GM04504 (cell line): Measurements from ENCODE around the gene KLHL28.
A peak's percentile ranks its signal among the peaks of the same experiment; 100 is the strongest.
"Not testable (repeated sequence)": the region's sequence is repeated elsewhere in the genome, so short reads cannot be mapped to it uniquely, and the experiment has no call there.

Experiments used
- DNase-seq: peaks from one replicate; pipeline ENCODE4 v3.0.0-alpha.2; 2012; ENCODE audit warnings: low read depth

The KLHL28 gene

DNA sequence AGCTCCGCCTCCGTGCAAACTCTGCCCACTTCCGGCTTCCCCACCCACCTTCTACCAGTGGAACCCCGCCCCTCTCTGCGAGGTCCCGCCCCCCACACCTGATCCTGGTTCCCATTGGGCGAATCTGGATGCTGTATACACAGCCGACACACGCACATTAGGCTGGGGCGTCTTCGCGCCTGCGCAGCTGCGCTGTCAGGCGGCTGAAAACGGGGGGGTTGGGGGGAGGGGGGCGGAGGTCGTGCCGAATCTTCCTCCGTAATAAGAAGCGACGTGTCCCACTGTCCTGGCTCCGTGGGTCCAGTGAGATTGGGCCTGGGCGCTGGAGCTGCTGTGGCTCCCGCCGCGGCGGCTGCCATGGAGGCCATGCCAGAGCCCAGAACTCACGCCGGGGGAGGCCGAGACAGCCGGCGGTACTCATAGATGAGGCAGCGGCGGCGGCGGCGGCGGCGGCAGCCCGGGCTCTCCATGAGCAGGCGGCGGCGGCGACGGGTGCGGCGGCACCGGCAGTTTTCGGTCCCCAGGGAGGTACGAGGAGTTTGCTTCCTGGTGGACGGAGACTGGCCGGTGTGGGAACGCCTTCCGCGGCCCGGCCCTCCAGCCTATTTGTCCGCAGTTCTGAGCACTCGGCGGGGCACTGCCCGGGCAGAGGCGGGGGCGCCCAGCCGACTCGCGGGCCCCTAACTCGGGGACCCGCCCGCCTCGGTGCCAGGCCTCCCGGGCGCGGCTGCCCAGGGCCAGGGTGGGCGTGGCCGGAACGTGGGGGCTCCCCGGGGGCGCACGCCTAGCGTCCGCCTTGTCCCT lies 64.5 kb downstream of the KLHL28 start:
- DNase-seq = peak; percentile 92

DNA sequence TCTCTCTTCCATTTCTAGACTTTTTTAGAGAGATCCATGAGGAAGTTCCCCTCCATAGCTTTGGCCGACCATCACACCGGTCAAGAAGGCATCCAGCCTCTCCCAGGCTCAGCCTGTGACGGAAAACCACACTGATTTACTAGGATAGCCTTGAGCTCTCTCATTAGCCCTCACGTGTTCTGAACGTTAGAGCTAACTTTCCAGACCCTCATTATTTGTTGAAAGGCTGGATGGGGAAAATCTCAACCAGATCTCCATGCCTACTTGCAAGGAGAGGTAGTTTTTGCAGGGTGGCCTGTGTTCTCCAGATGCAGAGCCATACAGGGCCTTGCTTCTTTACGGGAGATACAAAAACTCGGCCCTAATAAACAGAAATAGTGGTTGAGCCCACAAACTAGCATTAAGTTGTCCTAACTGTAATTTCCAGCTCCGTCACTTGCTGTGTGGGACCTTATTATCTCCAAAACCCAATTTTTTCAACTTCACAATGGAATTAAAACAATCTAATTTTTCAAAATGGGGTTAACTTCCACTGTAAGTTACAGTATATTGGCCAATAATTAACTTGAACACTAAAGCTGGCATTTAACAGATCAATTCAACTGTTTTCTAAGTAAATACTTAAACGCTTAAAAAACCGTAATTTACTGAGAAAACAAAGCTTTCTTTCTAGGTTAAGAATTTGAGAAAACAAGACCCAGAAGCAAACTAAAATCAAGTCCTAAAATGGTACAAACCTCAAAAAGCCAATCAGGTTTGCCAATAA lies 65.3 kb downstream of the KLHL28 start:
- no peak for DNase-seq

- peak; percentile 56 for DNase-seq
These were observed 66.0 kb downstream of the KLHL28 start for GRCh38 chr14:44895716-44896115.

- no peak for DNase-seq
These were observed 68.2 kb downstream of the KLHL28 start for GRCh38 chr14:44893535-44893934.

- DNase-seq = not testable (repeated sequence)
These were observed 69.9 kb downstream of the KLHL28 start for GRCh38 chr14:44891726-44892372.

GRCh38 chr14:44889595-44890471 lies 71.9 kb downstream of the KLHL28 start:
- no peak for DNase-seq

GRCh38 chr14:44887596-44887955 lies 74.2 kb downstream of the KLHL28 start:
- no peak for DNase-seq

GRCh38 chr14:44886860-44887595 lies 74.7 kb downstream of the KLHL28 start:
- no peak for DNase-seq

GRCh38 chr14:44880791-44881190 lies 81.0 kb downstream of the KLHL28 start:
- no peak for DNase-seq
